Small intestine (tissue), 7 donors: ENCODE measurements around the gene SPRED2. TPM values are rescaled to one million over a fixed set of nuclear protein-coding genes. Genes with fewer than 3 reads are reported as not detected.

Experiments used
- DNase-seq, 2 donors: peaks; one replicate each; pipeline versions ENCODE4 v3.0.0 to v3.0.0-alpha.2; 2013
- FAIRE-seq: peaks from 2 replicates; lab custom pipeline; 2012; peaks lifted over from hg19 to GRCh38; lab: Jason Lieb, UNC
- H3K27ac ChIP-seq, 3 donors: one replicate each; pipeline ENCODE4 v1.5.1; 2013; ENCODE audit warnings: low read length in 2 of 3, mild to moderate bottlenecking in 2 of 3, control low read depth in 1 of 3, inconsistent platforms in 1 of 3, low read depth in 1 of 3, moderate library complexity in 1 of 3
- H3K27me3 ChIP-seq, 3 donors: one replicate each; pipeline ENCODE4 v1.6.1; 2013; ENCODE audit warnings: low read length in 3 of 3, inconsistent platforms in 1 of 3; ENCODE audit not compliant: control insufficient read depth in 3 of 3, insufficient read depth in 3 of 3
- H3K36me3 ChIP-seq, 3 donors: one replicate each; pipeline ENCODE4 v1.6.1; 2013; ENCODE audit warnings: low read length in 3 of 3, inconsistent platforms in 1 of 3, low read depth in 1 of 3, mild to moderate bottlenecking in 1 of 3, moderate library complexity in 1 of 3; ENCODE audit not compliant: control insufficient read depth in 3 of 3, insufficient read depth in 2 of 3
- H3K4me1 ChIP-seq, 3 donors: one replicate each; pipeline ENCODE4 v1.6.1; 2013; ENCODE audit warnings: low read length in 2 of 3, inconsistent platforms in 1 of 3, low read depth in 1 of 3, mild to moderate bottlenecking in 1 of 3, moderate library complexity in 1 of 3; ENCODE audit not compliant: control insufficient read depth in 3 of 3, insufficient read depth in 2 of 3
- H3K4me3 ChIP-seq, 3 donors: one replicate each; pipeline ENCODE4 v1.5.1; 2013; ENCODE audit warnings: low read length in 3 of 3, control low read depth in 1 of 3, inconsistent platforms in 1 of 3, low read depth in 1 of 3, mild to moderate bottlenecking in 1 of 3, moderate library complexity in 1 of 3
- H3K9me3 ChIP-seq, 2 donors: one replicate each; pipeline ENCODE4 v1.6.1; 2013; ENCODE audit warnings: low read depth in 1 of 2, low read length in 1 of 2; ENCODE audit not compliant: control insufficient read depth in 2 of 2, insufficient read depth in 1 of 2
- WGBS, 3 donors: extraction: QIAGEN DNeasy Blood & Tissue Kit; methylation state at CpG; one replicate each; pipeline ENCODE4 v1.1.7; 2013; 5-methylcytosine and 5-hydroxymethylcytosine counted together
- polyA plus RNA-seq, 4 donors: library from polyadenylated mRNA; stranded (reverse) in 3 of 4; unstranded in 1 of 4; fragments of 200-250 nt in 3 of 4; fragments of 120-200 nt in 1 of 4; gene quantifications; one replicate each; pipeline versions ENCODE4 v1.2.1 to v1.2.3, GENCODE V29; 2013
- donor health status: healthy with polysubstance abuse.
- donor health status: control.
- donor health status: control.
- donor health status: Bipolar disorder and iron deficiency.
- donor health status: healthy.

The SPRED2 gene
- polyA plus RNA-seq, 4 donors, result 10.7 to 26.3 (median 19.1) TPM

GRCh38 chr2:65300761-65301711 lies 131.4 kb downstream of the SPRED2 start:
- Histone ChIP-seq H3K9me3 (no peaks in the 10 kb centered on the region), H3K27ac (peak overlapping the region in 1 of 3 donors; percentile 53), H3K4me1 (peaks cover 0 to 8% (median 0%) of the 10 kb centered on the region in 3 donors), H3K27me3 (no peaks in the 10 kb centered on the region), H3K4me3 (no peak overlapping the region), H3K36me3 (no peaks in the 10 kb centered on the region)
- DNase-seq (peak; percentile 25 to 30), FAIRE-seq (no peak)
- WGBS, 3 donors, result 41 to 78% (median 56%) methylated on average over 20 of the region's 20 CpGs

- DNase-seq (no peak), FAIRE-seq (no peak)
- Histone ChIP-seq H3K4me3 (no peak overlapping the region), H3K27me3 (no peaks in the 10 kb centered on the region), H3K9me3 (no peaks in the 10 kb centered on the region), H3K27ac (peak overlapping the region in 1 of 3 donors; percentile 53), H3K4me1 (peaks cover 0 to 8% (median 0%) of the 10 kb centered on the region in 3 donors), H3K36me3 (no peaks in the 10 kb centered on the region)
- 59 to 72% (median 72%) methylated on average over 16 of the region's 16 CpGs for WGBS, 3 donors
Measured at GRCh38 chr2:65300134-65300760, 132.2 kb downstream of the SPRED2 start.

- H3K4me1 ChIP-seq, result peaks cover 0 to 8% (median 0%) of the 10 kb centered on the region in 3 donors
- H3K9me3 ChIP-seq, result no peaks in the 10 kb centered on the region
- DNase-seq, result no peak
- no peaks in the 10 kb centered on the region for H3K36me3 ChIP-seq
- no peaks in the 10 kb centered on the region for H3K27me3 ChIP-seq
- H3K4me3 ChIP-seq, result no peak overlapping the region
- FAIRE-seq, result no peak
- no peak overlapping the region for H3K27ac ChIP-seq
- WGBS, 3 donors, result 73 to 79% (median 76%) methylated on average over 7 of the region's 7 CpGs
Measured at GRCh38 chr2:65299246-65299645, 133.2 kb downstream of the SPRED2 start.

GRCh38 chr2:65298089-65298488 lies 134.3 kb downstream of the SPRED2 start:
- H3K27ac ChIP-seq, result no peak overlapping the region
- WGBS, 3 donors, result 74 to 89% (median 84%) methylated on average over 5 of the region's 5 CpGs
- FAIRE-seq, result no peak
- peak in 1 of 2 donors; percentile 23 for DNase-seq
- no peaks in the 10 kb centered on the region for H3K27me3 ChIP-seq
- peaks cover 0 to 8% (median 0%) of the 10 kb centered on the region in 3 donors for H3K4me1 ChIP-seq
- no peaks in the 10 kb centered on the region for H3K36me3 ChIP-seq
- H3K4me3 ChIP-seq, result no peak overlapping the region
- no peaks in the 10 kb centered on the region for H3K9me3 ChIP-seq

- no peaks in the 10 kb centered on the region for H3K9me3 ChIP-seq
- peaks cover 0 to 8% (median 0%) of the 10 kb centered on the region in 3 donors for H3K4me1 ChIP-seq
- FAIRE-seq (no peak), DNase-seq (no peak)
- H3K36me3 ChIP-seq, result no peaks in the 10 kb centered on the region
- WGBS, 3 donors, result 76 to 84% (median 82%) methylated on average over 9 of the region's 9 CpGs
- H3K27me3 ChIP-seq, result no peaks in the 10 kb centered on the region
- no peak overlapping the region for H3K4me3 ChIP-seq
- no peak overlapping the region for H3K27ac ChIP-seq
Measured at GRCh38 chr2:65297544-65297943, 134.9 kb downstream of the SPRED2 start.

GRCh38 chr2:65296971-65297370 lies 135.4 kb downstream of the SPRED2 start:
- Histone ChIP-seq H3K4me3 (no peak overlapping the region), H3K27ac (no peak overlapping the region), H3K9me3 (no peaks in the 10 kb centered on the region), H3K36me3 (no peaks in the 10 kb centered on the region), H3K27me3 (no peaks in the 10 kb centered on the region), H3K4me1 (peaks cover 0 to 12% (median 0%) of the 10 kb centered on the region in 3 donors)
- FAIRE-seq (no peak), DNase-seq (no peak)
- 91 to 97% (median 91%) methylated on average over 7 of the region's 7 CpGs for WGBS, 3 donors

GRCh38 chr2:65294701-65295100 lies 137.7 kb downstream of the SPRED2 start:
- 69 to 84% (median 75%) methylated on average over 6 of the region's 6 CpGs for WGBS, 3 donors
- Histone ChIP-seq H3K4me1 (peaks cover 0 to 8% (median 0%) of the 10 kb centered on the region in 3 donors), H3K4me3 (no peak overlapping the region), H3K36me3 (no peaks in the 10 kb centered on the region), H3K27me3 (no peaks in the 10 kb centered on the region), H3K27ac (no peak overlapping the region), H3K9me3 (no peaks in the 10 kb centered on the region)
- DNase-seq (no peak), FAIRE-seq (no peak)

GRCh38 chr2:65294136-65294535 lies 138.3 kb downstream of the SPRED2 start:
- no peaks in the 10 kb centered on the region for H3K36me3 ChIP-seq
- FAIRE-seq, result no peak
- 71 to 78% (median 73%) methylated on average over 6 of the region's 6 CpGs for whole genome bisulfite sequencing, 3 donors

More at GRCh38 chr2:65294136-65294535, 138.3 kb downstream of the SPRED2 start:
- Histone ChIP-seq H3K27ac (no peak overlapping the region), H3K4me1 (peaks cover 0 to 8% (median 0%) of the 10 kb centered on the region in 3 donors), H3K27me3 (no peaks in the 10 kb centered on the region), H3K9me3 (no peaks in the 10 kb centered on the region), H3K4me3 (no peak overlapping the region)
- no peak for DNase-seq
